ENCODE results near the gene TAF15.

DNA sequence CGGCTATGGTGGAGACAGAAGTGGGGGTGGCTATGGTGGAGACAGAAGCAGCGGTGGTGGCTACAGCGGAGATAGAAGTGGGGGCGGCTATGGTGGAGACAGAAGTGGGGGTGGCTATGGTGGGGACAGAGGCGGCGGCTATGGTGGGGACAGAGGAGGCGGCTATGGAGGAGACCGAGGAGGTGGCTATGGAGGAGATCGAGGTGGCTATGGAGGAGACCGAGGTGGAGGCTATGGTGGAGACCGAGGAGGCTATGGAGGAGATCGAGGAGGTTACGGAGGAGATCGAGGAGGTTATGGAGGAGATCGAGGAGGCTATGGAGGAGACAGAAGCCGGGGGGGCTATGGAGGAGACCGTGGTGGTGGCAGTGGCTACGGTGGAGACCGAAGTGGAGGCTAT is 35.3 kb downstream of the TAF15 start:
- TF ChIP-seq CTCF (IDR thresholded peaks at IDR 0.05), result no peak
- TF ChIP-seq POLR2A (IDR thresholded peaks at IDR 0.05), result no peak
